RKO (cell line): ENCODE results near the gene C1orf87.

Source experiments
- DNase-seq: peaks from one replicate; pipeline ENCODE4 v3.0.0-alpha.2; 2016; ENCODE audit warnings: low spot score

Gene C1orf87

DNA sequence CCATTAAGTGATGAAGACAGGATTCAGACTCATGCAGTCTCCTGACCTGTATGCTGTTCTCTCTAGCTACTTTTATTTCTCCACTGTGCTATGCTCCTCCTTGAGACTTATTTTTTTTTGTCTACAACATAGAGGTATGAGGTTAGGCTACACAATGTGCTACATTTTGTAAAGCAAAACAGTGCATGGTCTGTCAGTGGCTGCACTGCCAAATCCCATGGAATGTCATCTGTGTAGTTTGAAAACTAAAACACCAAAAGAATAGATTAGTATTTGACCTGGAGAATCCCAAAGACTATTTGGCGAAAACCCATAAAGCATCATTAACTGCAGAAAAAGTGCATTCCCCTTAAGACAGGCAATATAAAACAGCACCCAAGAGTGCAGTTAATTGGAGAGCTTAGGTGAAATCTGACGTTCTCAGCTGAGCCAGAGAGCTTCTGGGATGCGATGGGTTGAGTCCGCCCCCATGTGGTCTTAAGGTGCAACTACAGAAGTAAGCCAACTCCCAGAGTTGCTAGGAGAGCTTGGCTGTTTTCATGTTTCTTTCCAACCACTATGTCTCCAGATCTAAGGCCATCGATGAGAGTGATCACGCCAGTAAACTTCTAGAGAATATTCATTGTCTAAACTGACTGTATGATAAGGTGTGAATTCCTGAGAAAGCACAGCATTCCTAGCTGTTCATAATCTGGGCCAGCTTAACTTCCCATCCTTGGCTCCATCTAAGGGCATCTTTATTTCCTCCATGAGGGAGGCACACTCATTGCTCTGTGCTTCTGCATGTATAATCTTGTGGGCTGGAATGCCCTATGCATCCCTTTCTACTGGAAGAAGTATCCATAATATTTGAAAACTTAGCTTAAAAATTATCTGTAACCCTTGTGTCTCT, 126.3 kb downstream of the C1orf87 start:
- peak; percentile 70 for DNase-seq

DNA sequence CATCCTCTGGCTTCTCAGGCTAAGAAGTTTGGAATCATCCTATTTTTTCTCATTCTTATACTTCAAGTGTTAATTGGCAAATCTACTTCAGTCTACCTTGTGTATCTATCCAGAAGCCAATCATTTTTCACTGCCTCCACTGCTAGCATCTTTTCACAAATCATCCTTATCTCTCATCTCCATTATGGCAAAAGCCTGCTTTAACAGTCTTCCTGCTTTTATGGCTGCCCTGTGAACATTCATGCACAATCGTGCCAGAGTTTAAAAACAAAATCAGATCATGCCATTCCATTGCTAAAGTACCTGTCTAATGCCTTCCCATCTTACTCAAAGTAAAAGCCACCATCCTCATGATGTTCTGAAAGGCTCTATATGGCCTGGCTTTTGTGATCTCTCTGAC, 127.8 kb downstream of the C1orf87 start:
- no peak for DNase-seq
